ENCODE measurements around the gene TAS2R38. TPM values are rescaled to one million over a fixed set of nuclear protein-coding genes. Genes with fewer than 3 reads are reported as not detected.

Gene TAS2R38
- polyA plus RNA-seq, 2 donors = not detected

DNA sequence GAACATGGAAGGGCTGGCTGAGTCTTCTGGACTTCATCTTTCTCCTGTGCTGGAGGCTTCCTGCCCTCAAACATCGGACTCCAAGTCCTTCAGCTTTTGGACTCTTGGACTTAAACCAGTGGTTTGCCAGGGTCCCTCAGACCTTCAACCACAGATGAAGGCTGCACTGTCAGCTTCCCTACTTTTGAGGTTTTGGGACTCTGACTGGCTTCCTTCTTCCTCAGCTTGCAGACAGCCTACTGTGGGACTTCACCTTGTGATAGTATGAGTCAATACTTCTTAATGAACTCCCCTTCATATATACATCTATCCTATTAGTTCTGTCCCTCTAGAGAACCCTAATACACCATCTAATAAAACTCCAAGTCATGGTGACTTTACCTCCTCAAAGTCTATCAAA is 22.8 kb downstream of the TAS2R38 start:
- Histone ChIP-seq H3K9me3 (ENCODE audit: control insufficient read depth in 2 of 2, insufficient read depth in 1 of 2, low read depth in 1 of 2, low read length in 1 of 2) (peaks cover 0 to 2% of the 10 kb centered on the region in 2 donors), H3K4me3 (ENCODE audit: low read depth in 1 of 2, low read length in 2 of 2) (no peak overlapping the region), H3K4me1 (ENCODE audit: control insufficient read depth in 2 of 2, insufficient read depth in 2 of 2, low read length in 1 of 2) (no peaks in the 10 kb centered on the region), H3K36me3 (ENCODE audit: control insufficient read depth in 2 of 2, insufficient read depth in 2 of 2, low read length in 1 of 2) (no peaks in the 10 kb centered on the region), H3K27ac (ENCODE audit: low read depth in 2 of 2, low read length in 1 of 2) (no peak overlapping the region), H3K27me3 (ENCODE audit: control insufficient read depth in 1 of 2, insufficient read depth in 2 of 2, low read length in 2 of 2) (no peaks in the 10 kb centered on the region)
- 78 to 91% methylated on average over 1 of the region's 1 CpG for WGBS, 2 donors

DNA sequence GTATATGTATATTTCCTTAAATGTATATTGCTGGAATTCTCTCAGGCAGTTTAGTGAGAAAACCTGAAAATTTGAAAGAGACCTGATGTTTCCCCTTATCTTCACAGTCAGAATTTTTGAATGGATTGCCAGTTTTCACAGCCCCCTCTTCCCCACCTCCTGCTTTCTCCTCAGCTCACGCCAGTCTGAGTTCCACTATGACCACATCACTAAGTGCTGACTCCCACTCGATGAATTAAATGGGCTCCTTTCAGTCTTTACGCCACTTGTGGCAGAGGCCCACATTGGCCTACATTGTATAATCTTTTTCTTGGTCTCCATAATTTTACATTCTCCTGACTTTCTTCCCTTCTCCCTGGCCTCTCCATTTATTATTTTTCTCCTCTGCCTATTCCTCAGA is 23.7 kb downstream of the TAS2R38 start:
- 81 to 82% methylated on average over 3 of the region's 3 CpGs for WGBS, 2 donors
- Histone ChIP-seq H3K9me3 (ENCODE audit: control insufficient read depth in 2 of 2, insufficient read depth in 1 of 2, low read depth in 1 of 2, low read length in 1 of 2) (peaks cover 0 to 2% of the 10 kb centered on the region in 2 donors), H3K4me1 (ENCODE audit: control insufficient read depth in 2 of 2, insufficient read depth in 2 of 2, low read length in 1 of 2) (no peaks in the 10 kb centered on the region), H3K36me3 (ENCODE audit: control insufficient read depth in 2 of 2, insufficient read depth in 2 of 2, low read length in 1 of 2) (no peaks in the 10 kb centered on the region), H3K27ac (ENCODE audit: low read depth in 2 of 2, low read length in 1 of 2) (no peak overlapping the region), H3K4me3 (ENCODE audit: low read depth in 1 of 2, low read length in 2 of 2) (no peak overlapping the region), H3K27me3 (ENCODE audit: control insufficient read depth in 1 of 2, insufficient read depth in 2 of 2, low read length in 2 of 2) (no peaks in the 10 kb centered on the region)

DNA sequence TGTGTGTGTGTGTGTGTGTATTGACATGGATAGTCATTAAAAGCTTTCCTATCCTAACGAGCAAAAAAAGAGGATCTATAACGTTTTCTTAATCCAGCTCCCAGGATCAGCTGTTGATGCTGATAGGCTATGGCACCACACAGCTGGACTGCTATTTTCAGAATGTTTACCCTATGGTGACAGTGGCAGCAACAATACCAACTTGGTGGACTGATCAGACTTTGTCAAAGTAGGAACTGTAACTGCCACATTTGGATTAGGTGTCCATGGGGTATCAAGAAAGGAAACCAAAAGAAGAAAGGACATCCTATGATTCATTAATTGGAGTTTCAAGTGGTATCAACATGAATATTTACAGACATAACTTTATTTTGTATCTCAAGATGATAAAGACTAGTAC is 24.1 kb downstream of the TAS2R38 start:
- Histone ChIP-seq H3K36me3 (ENCODE audit: control insufficient read depth in 2 of 2, insufficient read depth in 2 of 2, low read length in 1 of 2) (no peaks in the 10 kb centered on the region), H3K4me3 (ENCODE audit: low read depth in 1 of 2, low read length in 2 of 2) (no peak overlapping the region), H3K9me3 (ENCODE audit: control insufficient read depth in 2 of 2, insufficient read depth in 1 of 2, low read depth in 1 of 2, low read length in 1 of 2) (peaks cover 0 to 2% of the 10 kb centered on the region in 2 donors), H3K27ac (ENCODE audit: low read depth in 2 of 2, low read length in 1 of 2) (no peak overlapping the region), H3K27me3 (ENCODE audit: control insufficient read depth in 1 of 2, insufficient read depth in 2 of 2, low read length in 2 of 2) (no peaks in the 10 kb centered on the region), H3K4me1 (ENCODE audit: control insufficient read depth in 2 of 2, insufficient read depth in 2 of 2, low read length in 1 of 2) (no peaks in the 10 kb centered on the region)
- 57 to 68% methylated on average over 2 of the region's 2 CpGs for WGBS, 2 donors

GRCh38 chr7:141949021-141949420 is 24.6 kb downstream of the TAS2R38 start:
- Histone ChIP-seq H3K36me3 (ENCODE audit: control insufficient read depth in 2 of 2, insufficient read depth in 2 of 2, low read length in 1 of 2) (no peaks in the 10 kb centered on the region), H3K4me3 (ENCODE audit: low read depth in 1 of 2, low read length in 2 of 2) (no peak overlapping the region), H3K4me1 (ENCODE audit: control insufficient read depth in 2 of 2, insufficient read depth in 2 of 2, low read length in 1 of 2) (no peaks in the 10 kb centered on the region), H3K27ac (ENCODE audit: low read depth in 2 of 2, low read length in 1 of 2) (no peak overlapping the region), H3K27me3 (ENCODE audit: control insufficient read depth in 1 of 2, insufficient read depth in 2 of 2, low read length in 2 of 2) (no peaks in the 10 kb centered on the region), H3K9me3 (ENCODE audit: control insufficient read depth in 2 of 2, insufficient read depth in 1 of 2, low read depth in 1 of 2, low read length in 1 of 2) (peaks cover 0 to 2% of the 10 kb centered on the region in 2 donors)
- 82 to 90% methylated on average over 2 of the region's 2 CpGs for WGBS, 2 donors

GRCh38 chr7:141946796-141947195 is 26.8 kb downstream of the TAS2R38 start, which contains the start of gene CLEC5A:
CLEC5A (minus strand) TSS chr7:141946974; CDS start chr7:141946292, 682 bp downstream.
- Histone ChIP-seq H3K27me3 (ENCODE audit: control insufficient read depth in 1 of 2, insufficient read depth in 2 of 2, low read length in 2 of 2) (no peaks in the 10 kb centered on the region), H3K27ac (ENCODE audit: low read depth in 2 of 2, low read length in 1 of 2) (no peak within 1 kb of the TSS), H3K4me1 (ENCODE audit: control insufficient read depth in 2 of 2, insufficient read depth in 2 of 2, low read length in 1 of 2) (no peaks in the 10 kb centered on the region), H3K9me3 (ENCODE audit: control insufficient read depth in 2 of 2, insufficient read depth in 1 of 2, low read depth in 1 of 2, low read length in 1 of 2) (peaks cover 0 to 2% of the 10 kb centered on the region in 2 donors), H3K4me3 (ENCODE audit: low read depth in 1 of 2, low read length in 2 of 2) (no peak within 1 kb of the TSS), H3K36me3 (ENCODE audit: control insufficient read depth in 2 of 2, insufficient read depth in 2 of 2, low read length in 1 of 2) (no peaks in the 10 kb centered on the region)
- WGBS, 2 donors = 66 to 69% methylated on average over 3 of the region's 3 CpGs

DNA sequence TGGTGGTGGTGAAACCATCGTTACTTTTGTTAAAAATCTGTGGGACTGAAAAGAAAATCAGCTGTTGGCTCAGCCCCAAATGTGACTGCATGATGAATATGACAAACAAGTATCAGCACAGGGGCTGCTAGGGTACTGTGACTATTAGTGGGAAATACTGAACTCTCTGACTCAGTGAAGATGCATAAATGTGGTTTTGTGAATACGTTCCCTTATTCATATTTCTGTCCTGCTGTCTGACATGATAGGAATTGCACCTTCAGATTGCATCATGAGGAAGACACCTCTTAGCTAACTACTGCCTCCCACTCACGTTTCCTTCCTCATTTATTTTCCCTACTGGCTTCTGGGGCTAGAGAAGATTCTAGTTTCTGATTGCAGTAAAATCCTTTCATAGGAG is 28.2 kb downstream of the TAS2R38 start:
- H3K27ac ChIP-seq (ENCODE audit: low read depth in 2 of 2, low read length in 1 of 2) = no peak overlapping the region
- WGBS, 2 donors = 50 to 62% methylated on average over 3 of the region's 3 CpGs

GRCh38 chr7:141944811-141945210 is 28.8 kb downstream of the TAS2R38 start:
- Histone ChIP-seq H3K27me3 (ENCODE audit: control insufficient read depth in 1 of 2, insufficient read depth in 2 of 2, low read length in 2 of 2) (no peaks in the 10 kb centered on the region), H3K27ac (ENCODE audit: low read depth in 2 of 2, low read length in 1 of 2) (no peak overlapping the region), H3K36me3 (ENCODE audit: control insufficient read depth in 2 of 2, insufficient read depth in 2 of 2, low read length in 1 of 2) (no peaks in the 10 kb centered on the region), H3K9me3 (ENCODE audit: control insufficient read depth in 2 of 2, insufficient read depth in 1 of 2, low read depth in 1 of 2, low read length in 1 of 2) (no peaks in the 10 kb centered on the region), H3K4me1 (ENCODE audit: control insufficient read depth in 2 of 2, insufficient read depth in 2 of 2, low read length in 1 of 2) (no peaks in the 10 kb centered on the region), H3K4me3 (ENCODE audit: low read depth in 1 of 2, low read length in 2 of 2) (no peak overlapping the region)
- 81 to 84% methylated on average over 3 of the region's 3 CpGs for WGBS, 2 donors

More for the DNA sequence above, 28.2 kb downstream of the TAS2R38 start:
- Histone ChIP-seq H3K27me3 (ENCODE audit: control insufficient read depth in 1 of 2, insufficient read depth in 2 of 2, low read length in 2 of 2) (no peaks in the 10 kb centered on the region), H3K36me3 (ENCODE audit: control insufficient read depth in 2 of 2, insufficient read depth in 2 of 2, low read length in 1 of 2) (no peaks in the 10 kb centered on the region), H3K4me3 (ENCODE audit: low read depth in 1 of 2, low read length in 2 of 2) (no peak overlapping the region), H3K4me1 (ENCODE audit: control insufficient read depth in 2 of 2, insufficient read depth in 2 of 2, low read length in 1 of 2) (no peaks in the 10 kb centered on the region), H3K9me3 (ENCODE audit: control insufficient read depth in 2 of 2, insufficient read depth in 1 of 2, low read depth in 1 of 2, low read length in 1 of 2) (peaks cover 0 to 2% of the 10 kb centered on the region in 2 donors)

DNA sequence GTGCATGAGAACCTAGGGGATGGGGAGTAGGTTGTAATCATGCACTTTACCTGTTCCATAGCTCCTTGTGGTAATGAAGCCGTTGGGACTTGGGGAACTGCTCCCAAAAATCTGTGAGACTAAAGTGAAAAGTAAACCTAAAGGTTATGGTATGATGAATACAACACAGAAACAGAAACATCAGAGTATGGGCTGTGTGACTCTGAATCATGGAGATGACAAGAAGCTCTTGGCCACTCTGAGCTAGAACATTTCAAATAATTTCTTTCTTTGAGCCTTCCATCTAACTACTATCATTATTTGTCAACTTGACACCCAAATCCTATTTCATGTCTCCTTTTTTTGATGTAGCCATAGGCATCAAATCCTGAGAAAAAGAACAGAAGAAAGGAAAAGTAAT is 29.7 kb downstream of the TAS2R38 start:
- Histone ChIP-seq H3K27ac (ENCODE audit: low read depth in 2 of 2, low read length in 1 of 2) (no peak overlapping the region), H3K27me3 (ENCODE audit: control insufficient read depth in 1 of 2, insufficient read depth in 2 of 2, low read length in 2 of 2) (no peaks in the 10 kb centered on the region), H3K4me1 (ENCODE audit: control insufficient read depth in 2 of 2, insufficient read depth in 2 of 2, low read length in 1 of 2) (no peaks in the 10 kb centered on the region), H3K9me3 (ENCODE audit: control insufficient read depth in 2 of 2, insufficient read depth in 1 of 2, low read depth in 1 of 2, low read length in 1 of 2) (no peaks in the 10 kb centered on the region), H3K4me3 (ENCODE audit: low read depth in 1 of 2, low read length in 2 of 2) (no peak overlapping the region), H3K36me3 (ENCODE audit: control insufficient read depth in 2 of 2, insufficient read depth in 2 of 2, low read length in 1 of 2) (no peaks in the 10 kb centered on the region)
- WGBS, 2 donors = 67 to 77% methylated on average over 1 of the region's 1 CpG

GRCh38 chr7:141941075-141941474 is 32.5 kb downstream of the TAS2R38 start:
- no peaks in the 10 kb centered on the region for H3K4me1 ChIP-seq (ENCODE audit: control insufficient read depth in 2 of 2, insufficient read depth in 2 of 2, low read length in 1 of 2)
- WGBS, 2 donors = 87 to 91% methylated on average over 3 of the region's 3 CpGs
- no peak overlapping the region for H3K27ac ChIP-seq (ENCODE audit: low read depth in 2 of 2, low read length in 1 of 2)
- H3K36me3 ChIP-seq (ENCODE audit: control insufficient read depth in 2 of 2, insufficient read depth in 2 of 2, low read length in 1 of 2) = no peaks in the 10 kb centered on the region
- no peaks in the 10 kb centered on the region for H3K27me3 ChIP-seq (ENCODE audit: control insufficient read depth in 1 of 2, insufficient read depth in 2 of 2, low read length in 2 of 2)
- H3K4me3 ChIP-seq (ENCODE audit: low read depth in 1 of 2, low read length in 2 of 2) = no peak overlapping the region
- no peaks in the 10 kb centered on the region for H3K9me3 ChIP-seq (ENCODE audit: control insufficient read depth in 2 of 2, insufficient read depth in 1 of 2, low read depth in 1 of 2, low read length in 1 of 2)

GRCh38 chr7:141930211-141930610 is 43.4 kb downstream of the TAS2R38 start:
- no peaks in the 10 kb centered on the region for H3K9me3 ChIP-seq (ENCODE audit: control insufficient read depth in 2 of 2, insufficient read depth in 1 of 2, low read depth in 1 of 2, low read length in 1 of 2)
- H3K27ac ChIP-seq (ENCODE audit: low read depth in 2 of 2, low read length in 1 of 2) = no peak overlapping the region
- 77 to 82% methylated on average over 5 of the region's 5 CpGs for WGBS, 2 donors
- H3K36me3 ChIP-seq (ENCODE audit: control insufficient read depth in 2 of 2, insufficient read depth in 2 of 2, low read length in 1 of 2) = no peaks in the 10 kb centered on the region
- H3K4me1 ChIP-seq (ENCODE audit: control insufficient read depth in 2 of 2, insufficient read depth in 2 of 2, low read length in 1 of 2) = no peaks in the 10 kb centered on the region
- no peak overlapping the region for H3K4me3 ChIP-seq (ENCODE audit: low read depth in 1 of 2, low read length in 2 of 2)
- H3K27me3 ChIP-seq (ENCODE audit: control insufficient read depth in 1 of 2, insufficient read depth in 2 of 2, low read length in 2 of 2) = no peaks in the 10 kb centered on the region
